ACC112 (cell line): ENCODE results near the gene CLSTN2.

Experiments used
- H2AFZ ChIP-seq: fragments of 200-600 bp; sonication (generic); one replicate; pipeline ENCODE4 v1.6.0; 2017; ENCODE audit warnings: antibody characterized with exemption, low read length; ENCODE audit not compliant: unreplicated experiment
- H3K27ac ChIP-seq: fragments of 200-600 bp; sonication (generic); 2 replicates; pipeline ENCODE4 v1.5.1; 2014; ENCODE audit warnings: low read depth, mild to moderate bottlenecking, antibody characterized with exemption, low read length, moderate library complexity
- H3K27me3 ChIP-seq: fragments of 200-600 bp; sonication (generic); 2 replicates; pipeline ENCODE4 v1.6.1; 2014; ENCODE audit warnings: mild to moderate bottlenecking, antibody characterized with exemption, low read length, moderate library complexity, mixed read lengths; ENCODE audit not compliant: insufficient read depth
- H3K36me3 ChIP-seq: fragments of 200-600 bp; sonication (generic); 2 replicates; pipeline ENCODE4 v1.6.1; 2016; ENCODE audit warnings: mild to moderate bottlenecking, antibody characterized with exemption, low read length, moderate library complexity, mixed read lengths; ENCODE audit not compliant: insufficient read depth
- H3K4me1 ChIP-seq: fragments of 200-600 bp; sonication (generic); one replicate; pipeline ENCODE4 v1.6.1; 2016; ENCODE audit warnings: low read length, mixed read lengths; ENCODE audit not compliant: insufficient read depth, unreplicated experiment, control insufficient read depth
- H3K4me3 ChIP-seq: fragments of 200-600 bp; sonication (generic); 2 replicates; pipeline ENCODE4 v1.5.1; 2014; ENCODE audit warnings: mild to moderate bottlenecking, low read depth, low read length
- H3K79me2 ChIP-seq: fragments of 200-600 bp; sonication (generic); one replicate; pipeline ENCODE4 v1.6.0; 2016; ENCODE audit warnings: low read length; ENCODE audit not compliant: control insufficient read depth, unreplicated experiment, insufficient read depth

The CLSTN2 gene

GRCh38 chr3:140186421-140186920, 251.5 kb downstream of the CLSTN2 start:
- Histone ChIP-seq H3K36me3 (no peaks in the 10 kb centered on the region), H3K27ac (no peak overlapping the region), H2AFZ (no peak overlapping the region), H3K4me3 (no peak overlapping the region), H3K79me2 (no peaks in the 10 kb centered on the region), H3K4me1 (peaks cover 14% of the 10 kb centered on the region), H3K27me3 (0 out of 2 replicates have a peak, but pooled peaks cover 3% of the 10 kb centered on the region)

GRCh38 chr3:140187028-140187427, 252.0 kb downstream of the CLSTN2 start:
- Histone ChIP-seq H2AFZ (no peak overlapping the region), H3K36me3 (no peaks in the 10 kb centered on the region), H3K27ac (no peak overlapping the region), H3K27me3 (0 out of 2 replicates have a peak, but pooled peaks cover 3% of the 10 kb centered on the region), H3K79me2 (no peaks in the 10 kb centered on the region), H3K4me3 (no peak overlapping the region), H3K4me1 (peaks cover 14% of the 10 kb centered on the region)

GRCh38 chr3:140187656-140188221, 252.8 kb downstream of the CLSTN2 start:
- no peak overlapping the region for H2AFZ ChIP-seq
- no peaks in the 10 kb centered on the region for H3K79me2 ChIP-seq
- no peak overlapping the region for H3K27ac ChIP-seq
- H3K4me1 ChIP-seq = peaks cover 14% of the 10 kb centered on the region
- H3K27me3 ChIP-seq = 0 out of 2 replicates have a peak, but pooled peaks cover 7% of the 10 kb centered on the region
- no peaks in the 10 kb centered on the region for H3K36me3 ChIP-seq
- no peak overlapping the region for H3K4me3 ChIP-seq

GRCh38 chr3:140188285-140188684, 253.3 kb downstream of the CLSTN2 start:
- Histone ChIP-seq H3K36me3 (no peaks in the 10 kb centered on the region), H3K4me1 (peaks cover 14% of the 10 kb centered on the region), H3K27ac (no peak overlapping the region), H3K27me3 (peaks cover 10% of the 10 kb centered on the region; the same call in 1 of the 2 replicates), H3K79me2 (no peaks in the 10 kb centered on the region), H3K4me3 (no peak overlapping the region), H2AFZ (no peak overlapping the region)

- Histone ChIP-seq H3K27me3 (peaks cover 13% of the 10 kb centered on the region; the same call in 1 of the 2 replicates), H3K79me2 (no peaks in the 10 kb centered on the region), H3K36me3 (no peaks in the 10 kb centered on the region), H3K27ac (no peak overlapping the region), H2AFZ (no peak overlapping the region), H3K4me1 (peaks cover 14% of the 10 kb centered on the region), H3K4me3 (no peak overlapping the region)
Observed at GRCh38 chr3:140189267-140189666, 254.3 kb downstream of the CLSTN2 start.

- Histone ChIP-seq H2AFZ (no peak overlapping the region), H3K27me3 (peaks cover 13% of the 10 kb centered on the region; the same call in 1 of the 2 replicates), H3K36me3 (no peaks in the 10 kb centered on the region), H3K4me1 (peaks cover 14% of the 10 kb centered on the region), H3K4me3 (no peak overlapping the region), H3K27ac (no peak overlapping the region), H3K79me2 (no peaks in the 10 kb centered on the region)
Observed at GRCh38 chr3:140189976-140190375, 255.0 kb downstream of the CLSTN2 start.

- Histone ChIP-seq H3K4me1 (no peaks in the 10 kb centered on the region), H3K36me3 (no peaks in the 10 kb centered on the region), H3K27me3 (peaks cover 17% of the 10 kb centered on the region), H3K79me2 (no peaks in the 10 kb centered on the region), H2AFZ (no peak overlapping the region), H3K27ac (no peak overlapping the region), H3K4me3 (no peak overlapping the region)
Observed at GRCh38 chr3:140196970-140197369, 262.0 kb downstream of the CLSTN2 start.

GRCh38 chr3:140198242-140198641, 263.3 kb downstream of the CLSTN2 start:
- Histone ChIP-seq H3K27me3 (peaks cover 16% of the 10 kb centered on the region), H3K79me2 (no peaks in the 10 kb centered on the region), H3K4me3 (no peak overlapping the region), H3K36me3 (no peaks in the 10 kb centered on the region), H3K4me1 (no peaks in the 10 kb centered on the region), H2AFZ (no peak overlapping the region), H3K27ac (no peak overlapping the region)

- no peaks in the 10 kb centered on the region for H3K36me3 ChIP-seq
- peaks cover 15% of the 10 kb centered on the region for H3K27me3 ChIP-seq
- H3K4me1 ChIP-seq = no peaks in the 10 kb centered on the region
- H3K79me2 ChIP-seq = no peaks in the 10 kb centered on the region
- H3K27ac ChIP-seq = no peak overlapping the region
- no peak overlapping the region for H3K4me3 ChIP-seq
- H2AFZ ChIP-seq = no peak overlapping the region
Observed at GRCh38 chr3:140199008-140199407, 264.0 kb downstream of the CLSTN2 start.

GRCh38 chr3:140199743-140200142, 264.8 kb downstream of the CLSTN2 start:
- no peak overlapping the region for H3K4me3 ChIP-seq
- no peaks in the 10 kb centered on the region for H3K36me3 ChIP-seq
- H2AFZ ChIP-seq = no peak overlapping the region
- no peaks in the 10 kb centered on the region for H3K4me1 ChIP-seq
- no peak overlapping the region for H3K27ac ChIP-seq
- H3K79me2 ChIP-seq = no peaks in the 10 kb centered on the region
- H3K27me3 ChIP-seq = peaks cover 23% of the 10 kb centered on the region

GRCh38 chr3:140203510-140203909, 268.5 kb downstream of the CLSTN2 start:
- no peaks in the 10 kb centered on the region for H3K36me3 ChIP-seq
- H3K4me3 ChIP-seq = no peak overlapping the region
- no peak overlapping the region for H2AFZ ChIP-seq
- H3K79me2 ChIP-seq = no peaks in the 10 kb centered on the region
- no peak overlapping the region for H3K27ac ChIP-seq
- peaks cover 40% of the 10 kb centered on the region for H3K27me3 ChIP-seq
- no peaks in the 10 kb centered on the region for H3K4me1 ChIP-seq
